ENCODE data around the gene CCDC167. TPM values are rescaled to one million over a fixed set of nuclear protein-coding genes. Genes with fewer than 3 reads are reported as not detected.

The CCDC167 gene
- total RNA-seq, 1 experiment from 2014 or later, result 31.9 TPM

GRCh38 chr6:37495244-37495934 lies 4.3 kb downstream of the CCDC167 start:
- Mint-ChIP-seq H3K27me3 (ENCODE audit: low read depth) (peaks cover 3% of the 10 kb centered on the region), H3K4me1 (peaks cover 40 to 54% of the 10 kb centered on the region in 2 experiments), H3K4me3 (no peak overlapping the region), H3K36me3 (ENCODE audit: insufficient read depth in 1 of 3, low read depth in 3 of 3) (no peaks in the 10 kb centered on the region; a peak in 1 of 7 replicates), H3K9me3 (no peaks in the 10 kb centered on the region), H3K27ac (no peak overlapping the region)
- peaks cover 7% of the 10 kb centered on the region; the same call in 1 of the 2 replicates for H3K4me1 ChIP-seq (ENCODE audit: insufficient read depth, low read length)
- no peaks in the 10 kb centered on the region for H3K27me3 ChIP-seq (ENCODE audit: insufficient read depth, low read length)
- H2BK12ac ChIP-seq (ENCODE audit: insufficient read length, low read depth, low read length), result no peak overlapping the region
- H2BK20ac ChIP-seq (ENCODE audit: low read depth, low read length, poor library complexity, severe bottlenecking), result no peak overlapping the region
- no peak overlapping the region for H3K4ac ChIP-seq (ENCODE audit: low read depth, low read length)
- no peak overlapping the region for H2BK15ac ChIP-seq (ENCODE audit: low read depth, low read length)
- H4K8ac ChIP-seq (replicated peaks; ENCODE audit: insufficient read length, low read depth, low read length), result no peak overlapping the region
- no peak overlapping the region for H4K5ac ChIP-seq (ENCODE audit: insufficient read length, low read depth, low read length)
- H4K91ac ChIP-seq (ENCODE audit: insufficient read length, low read depth, low read length), result no peak overlapping the region
- no peaks in the 10 kb centered on the region for H3K9me3 ChIP-seq (ENCODE audit: control insufficient read depth, low read depth, low read length)
- no peak overlapping the region for H2BK120ac ChIP-seq (ENCODE audit: low read depth, low read length, poor library complexity, severe bottlenecking)
- no peak overlapping the region for H3K14ac ChIP-seq (ENCODE audit: insufficient read depth, low read length)
- H3K23me2 ChIP-seq (ENCODE audit: insufficient read length, low read depth, low read length, poor library complexity, severe bottlenecking), result no peaks in the 10 kb centered on the region
- peaks cover 2% of the 10 kb centered on the region for H4K20me1 ChIP-seq (ENCODE audit: control insufficient read depth, insufficient read depth, insufficient read length)
- H3K79me1 ChIP-seq (ENCODE audit: insufficient read depth, low read depth, low read length, poor library complexity, severe bottlenecking), result no peaks in the 10 kb centered on the region
- no peak overlapping the region for H3K27ac ChIP-seq (ENCODE audit: insufficient read length, low read depth, low read length)
- no peak overlapping the region for H3K23ac ChIP-seq (ENCODE audit: insufficient read length, low read depth, low read length)
- no peak overlapping the region for H3K56ac ChIP-seq (ENCODE audit: insufficient read length, low read depth, low read length)
- H3T11ph ChIP-seq (ENCODE audit: low read length), result no peak overlapping the region
- TF ChIP-seq CTCF (conservative IDR thresholded peaks at IDR 0.05), result no peak
- H3K18ac ChIP-seq (ENCODE audit: insufficient read length, low read depth, low read length), result no peak overlapping the region
- no peak for DNase-seq
- no peak overlapping the region for H3K4me2 ChIP-seq (ENCODE audit: insufficient read depth, insufficient read length, low read length)
- no peak overlapping the region for H3K9ac ChIP-seq (ENCODE audit: extremely low read depth, insufficient read length, low read length)
- whole genome bisulfite sequencing (ENCODE audit: extremely low coverage, insufficient read length, low lambda C conversion rate), result no CpG with 5 or more reads among the region's 4 CpGs
- no peak overlapping the region for H2BK5ac ChIP-seq (ENCODE audit: insufficient read length, low read length)
- H3K79me2 ChIP-seq (ENCODE audit: insufficient read depth, low read length), result no peaks in the 10 kb centered on the region
- H2AK5ac ChIP-seq (ENCODE audit: insufficient read length, low read length), result no peak overlapping the region
- no peak overlapping the region for H2AFZ ChIP-seq (ENCODE audit: low read length)
